Measurements from ENCODE around the gene KCTD17. TPM values are rescaled to one million over a fixed set of nuclear protein-coding genes. Genes with fewer than 3 reads are reported as not detected.

KCTD17 gene
- total RNA-seq, 4 donors from 2014 or later = 9.5 to 30.5 (median 13.5) TPM

DNA sequence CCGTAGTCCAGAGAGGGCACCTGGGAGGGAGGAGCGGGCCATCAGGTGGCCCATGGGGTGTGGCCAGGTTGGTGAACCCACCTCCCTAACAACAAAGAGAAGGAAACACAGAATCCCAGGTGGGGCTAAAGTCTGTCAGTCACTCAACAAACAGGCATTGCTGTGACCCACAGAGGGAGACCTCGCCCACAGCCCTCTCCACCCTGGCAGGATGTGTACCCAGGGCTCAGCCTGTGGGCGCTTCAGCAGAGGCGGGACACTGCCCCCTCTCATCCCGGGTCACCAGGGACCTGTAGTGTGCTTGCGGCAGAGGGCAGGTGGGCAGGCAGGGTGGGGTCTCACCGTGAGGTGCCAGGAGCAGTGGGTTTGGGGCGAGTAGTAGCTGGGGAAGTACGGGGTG lies 32.8 kb downstream of the KCTD17 start:
- Histone ChIP-seq H3K4me1 (peaks cover 0 to 8% (median 0%) of the 10 kb centered on the region in 4 donors), H3K9me3 (no peaks in the 10 kb centered on the region), H3K27me3 (no peaks in the 10 kb centered on the region), H3K36me3 (no peaks in the 10 kb centered on the region), H3K27ac (no peak overlapping the region), H3K4me3 (no peak overlapping the region)
- TF ChIP-seq POLR2A (IDR thresholded peaks at IDR 0.05) = no peak
- TF ChIP-seq, protein P1, sequence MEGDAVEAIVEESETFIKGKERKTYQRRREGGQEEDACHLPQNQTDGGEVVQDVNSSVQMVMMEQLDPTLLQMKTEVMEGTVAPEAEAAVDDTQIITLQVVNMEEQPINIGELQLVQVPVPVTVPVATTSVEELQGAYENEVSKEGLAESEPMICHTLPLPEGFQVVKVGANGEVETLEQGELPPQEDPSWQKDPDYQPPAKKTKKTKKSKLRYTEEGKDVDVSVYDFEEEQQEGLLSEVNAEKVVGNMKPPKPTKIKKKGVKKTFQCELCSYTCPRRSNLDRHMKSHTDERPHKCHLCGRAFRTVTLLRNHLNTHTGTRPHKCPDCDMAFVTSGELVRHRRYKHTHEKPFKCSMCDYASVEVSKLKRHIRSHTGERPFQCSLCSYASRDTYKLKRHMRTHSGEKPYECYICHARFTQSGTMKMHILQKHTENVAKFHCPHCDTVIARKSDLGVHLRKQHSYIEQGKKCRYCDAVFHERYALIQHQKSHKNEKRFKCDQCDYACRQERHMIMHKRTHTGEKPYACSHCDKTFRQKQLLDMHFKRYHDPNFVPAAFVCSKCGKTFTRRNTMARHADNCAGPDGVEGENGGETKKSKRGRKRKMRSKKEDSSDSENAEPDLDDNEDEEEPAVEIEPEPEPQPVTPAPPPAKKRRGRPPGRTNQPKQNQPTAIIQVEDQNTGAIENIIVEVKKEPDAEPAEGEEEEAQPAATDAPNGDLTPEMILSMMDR (IDR thresholded peaks at IDR 0.05) = no peak
- DNase-seq = no peak

- no peak overlapping the region for H3K4me3 ChIP-seq
- H3K27me3 ChIP-seq = no peaks in the 10 kb centered on the region
- no peaks in the 10 kb centered on the region for H3K4me1 ChIP-seq
- no peaks in the 10 kb centered on the region for H3K36me3 ChIP-seq
- DNase-seq = no peak
- TF ChIP-seq POLR2A (IDR thresholded peaks at IDR 0.05) = no peak
- TF ChIP-seq, protein P1 (IDR thresholded peaks at IDR 0.05) = no peak
- H3K27ac ChIP-seq = no peak overlapping the region
- no peaks in the 10 kb centered on the region for H3K9me3 ChIP-seq
Measured at GRCh38 chr22:37086184-37086583, 34.6 kb downstream of the KCTD17 start.

GRCh38 chr22:37088108-37088605 lies 36.6 kb downstream of the KCTD17 start:
- Histone ChIP-seq H3K36me3 (no peaks in the 10 kb centered on the region), H3K4me1 (no peaks in the 10 kb centered on the region), H3K9me3 (no peaks in the 10 kb centered on the region), H3K4me3 (no peak overlapping the region), H3K27ac (no peak overlapping the region), H3K27me3 (no peaks in the 10 kb centered on the region)
- no peak for TF ChIP-seq POLR2A (IDR thresholded peaks at IDR 0.05)
- TF ChIP-seq, protein P1 (IDR thresholded peaks at IDR 0.05) = no peak
- DNase-seq = no peak

DNA sequence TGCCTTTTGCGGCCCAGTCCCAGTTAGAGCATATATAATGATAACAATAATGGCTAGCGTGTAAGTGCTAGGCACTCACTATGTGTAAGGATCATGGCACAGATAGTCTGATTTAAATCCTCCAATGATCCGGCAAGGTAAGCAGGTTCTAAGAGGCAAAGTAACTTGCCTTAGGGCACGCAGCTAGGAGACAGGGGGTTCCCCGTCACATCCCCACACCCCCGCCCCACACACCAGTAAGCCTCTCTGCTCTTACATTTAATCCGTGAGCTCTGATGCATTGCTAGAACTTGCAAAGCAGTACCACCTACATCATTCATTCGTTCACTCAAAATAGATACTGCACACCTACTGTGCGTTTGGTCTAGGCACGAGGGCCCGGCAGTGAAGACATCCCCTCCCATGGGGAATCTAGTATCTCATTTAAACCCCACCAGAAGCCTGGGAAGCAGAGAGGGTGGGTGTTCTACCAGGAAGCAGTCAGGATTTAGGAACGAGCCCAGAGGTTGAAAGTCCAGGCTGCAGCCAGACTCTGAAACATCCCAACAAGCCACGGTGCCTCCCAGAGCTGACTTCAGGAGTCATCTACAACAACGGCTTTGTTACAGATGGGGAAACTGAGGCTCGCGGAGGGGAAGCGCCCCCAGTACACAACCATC lies 37.3 kb downstream of the KCTD17 start:
- no peaks in the 10 kb centered on the region for H3K9me3 ChIP-seq
- no peak for DNase-seq
- no peaks in the 10 kb centered on the region for H3K4me1 ChIP-seq
- TF ChIP-seq, protein P1 (IDR thresholded peaks at IDR 0.05) = no peak
- TF ChIP-seq POLR2A (IDR thresholded peaks at IDR 0.05) = no peak
- no peaks in the 10 kb centered on the region for H3K27me3 ChIP-seq
- no peaks in the 10 kb centered on the region for H3K36me3 ChIP-seq
- no peak overlapping the region for H3K27ac ChIP-seq
- H3K4me3 ChIP-seq = no peak overlapping the region

- no peaks in the 10 kb centered on the region for H3K4me1 ChIP-seq
- H3K9me3 ChIP-seq = no peaks in the 10 kb centered on the region
- no peak overlapping the region for H3K4me3 ChIP-seq
- H3K36me3 ChIP-seq = no peaks in the 10 kb centered on the region
- DNase-seq = no peak
- no peak for TF ChIP-seq POLR2A (IDR thresholded peaks at IDR 0.05)
- TF ChIP-seq, protein P1 (IDR thresholded peaks at IDR 0.05) = no peak
- no peaks in the 10 kb centered on the region for H3K27me3 ChIP-seq
- H3K27ac ChIP-seq = no peak overlapping the region
Measured at GRCh38 chr22:37089434-37089833, 37.9 kb downstream of the KCTD17 start.

Measured in Peyer's patch (tissue), 4 donors.